Measurements from ENCODE around the gene FAM83B. TPM values are rescaled to one million over a fixed set of nuclear protein-coding genes. Genes with fewer than 3 reads are reported as not detected.

The FAM83B gene
- total RNA-seq, 1 donor from 2014 or later = 0.29 TPM

DNA sequence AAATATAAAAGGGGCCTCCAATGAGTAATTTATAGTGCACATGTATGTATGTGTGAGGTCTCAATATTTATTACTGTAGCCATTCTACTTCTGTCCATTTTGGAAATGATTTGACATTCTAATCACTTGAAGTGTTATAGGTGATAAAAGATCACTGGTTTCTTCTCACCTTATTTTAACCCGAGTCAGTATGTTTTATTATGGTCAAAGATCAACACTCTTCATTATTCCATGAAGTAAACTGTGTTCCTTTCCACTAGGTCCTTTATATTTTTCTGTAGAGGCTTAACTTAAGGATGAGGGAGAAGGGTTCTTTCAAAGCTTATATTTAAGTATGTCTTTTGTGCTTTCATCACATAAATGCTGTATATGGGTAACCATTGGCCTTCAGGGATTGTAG is 47.2 kb downstream of the FAM83B start:
- no peak for DNase-seq (ENCODE audit: extremely low read depth, low read depth, low spot score)

DNA sequence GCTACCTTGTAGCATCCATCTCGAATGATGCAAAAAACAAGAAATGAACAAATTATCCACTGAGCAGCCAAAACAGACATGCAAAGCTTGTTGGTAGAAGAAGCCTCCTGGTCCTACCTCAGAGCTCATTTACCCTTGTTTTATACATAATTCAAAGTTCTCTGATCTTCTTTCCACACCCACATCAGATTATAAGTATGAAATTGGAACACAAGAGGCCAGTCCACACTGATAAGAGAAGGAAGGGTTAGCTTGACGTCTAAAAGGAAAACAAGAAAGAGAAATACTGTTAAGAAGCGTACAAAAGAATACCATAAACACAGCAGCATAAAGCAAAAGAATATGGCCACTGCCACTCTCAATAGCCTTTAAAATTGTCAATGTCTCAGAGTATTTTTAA is 49.7 kb downstream of the FAM83B start:
- no peak for DNase-seq (ENCODE audit: extremely low read depth, low read depth, low spot score)

DNA sequence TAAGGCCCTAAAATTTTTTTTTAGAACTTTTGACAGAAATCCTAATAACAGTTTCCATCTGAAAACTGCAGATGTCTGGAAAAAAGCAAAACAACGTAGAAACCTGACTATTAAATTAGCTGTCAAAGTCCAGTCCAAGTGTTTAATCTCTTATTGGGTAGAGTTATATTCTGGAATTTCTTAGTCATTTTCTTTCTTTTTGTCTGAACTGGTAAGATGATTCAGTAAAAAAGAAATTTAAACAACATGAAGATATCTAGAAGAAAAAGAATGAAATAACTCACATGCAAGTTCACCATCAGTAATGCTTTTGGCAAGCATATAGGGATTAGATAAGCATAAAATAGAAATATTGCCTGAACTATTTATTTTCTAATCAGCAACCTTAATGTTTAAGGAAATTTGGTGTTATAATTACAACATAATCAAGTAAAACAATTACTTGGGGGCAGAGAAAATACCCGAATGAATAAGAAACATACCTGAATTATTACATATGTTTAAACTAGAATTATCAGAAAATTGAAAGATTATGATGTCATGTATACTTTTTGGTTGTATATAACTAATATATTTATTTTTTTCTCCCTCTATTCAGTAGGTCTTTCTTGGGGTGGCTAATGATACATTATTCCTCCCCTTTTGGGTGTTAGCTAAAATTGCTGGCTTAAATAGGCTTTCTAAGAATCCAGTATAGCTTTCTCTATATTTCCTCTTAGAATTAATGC is 51.1 kb downstream of the FAM83B start:
- DNase-seq (ENCODE audit: extremely low read depth, low read depth, low spot score) = no peak

- no peak for DNase-seq (ENCODE audit: extremely low read depth, low read depth, low spot score)
Measured at GRCh38 chr6:54898767-54899166, 52.2 kb downstream of the FAM83B start.

DNA sequence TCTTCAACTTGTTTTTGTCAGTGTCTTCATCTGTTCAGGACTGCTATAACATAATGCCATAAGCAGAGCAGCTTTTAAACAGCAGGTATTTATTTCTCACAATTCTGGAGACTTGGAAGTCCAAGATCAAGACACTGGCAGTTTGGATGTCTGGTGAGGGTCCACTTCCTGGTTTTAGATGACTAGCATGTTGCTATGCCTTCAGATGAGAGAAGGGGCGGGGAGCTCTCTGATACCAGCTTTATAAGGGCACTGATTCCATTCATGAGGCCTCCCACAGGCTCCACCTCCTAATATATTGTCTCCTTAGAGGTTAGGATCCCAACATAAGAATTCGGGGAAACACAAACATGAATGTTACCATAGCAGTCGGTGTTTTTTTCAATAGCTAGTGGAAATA is 52.9 kb downstream of the FAM83B start:
- DNase-seq (ENCODE audit: extremely low read depth, low read depth, low spot score) = no peak

- no peak for DNase-seq (ENCODE audit: extremely low read depth, low read depth, low spot score)
Measured at GRCh38 chr6:54899986-54900385, 53.4 kb downstream of the FAM83B start.

DNA sequence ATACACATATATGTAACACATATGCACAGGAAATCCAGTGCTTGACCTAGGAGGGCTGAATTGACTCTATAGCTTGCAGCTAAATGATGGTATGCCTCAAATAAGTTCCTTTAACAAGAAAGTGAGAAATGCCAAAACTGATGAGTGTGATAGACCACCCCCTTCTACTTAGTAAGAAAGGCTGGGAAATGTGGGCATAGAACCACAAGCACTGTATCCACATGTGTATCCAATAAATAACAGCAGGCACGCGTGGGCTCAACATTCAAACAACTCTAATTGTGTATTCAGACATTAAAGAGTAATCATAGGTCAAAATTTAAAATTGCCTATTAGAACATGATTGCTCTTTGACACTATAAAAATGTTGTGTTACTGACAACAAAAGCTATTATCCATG is 54.1 kb downstream of the FAM83B start:
- DNase-seq (ENCODE audit: extremely low read depth, low read depth, low spot score) = no peak

DNA sequence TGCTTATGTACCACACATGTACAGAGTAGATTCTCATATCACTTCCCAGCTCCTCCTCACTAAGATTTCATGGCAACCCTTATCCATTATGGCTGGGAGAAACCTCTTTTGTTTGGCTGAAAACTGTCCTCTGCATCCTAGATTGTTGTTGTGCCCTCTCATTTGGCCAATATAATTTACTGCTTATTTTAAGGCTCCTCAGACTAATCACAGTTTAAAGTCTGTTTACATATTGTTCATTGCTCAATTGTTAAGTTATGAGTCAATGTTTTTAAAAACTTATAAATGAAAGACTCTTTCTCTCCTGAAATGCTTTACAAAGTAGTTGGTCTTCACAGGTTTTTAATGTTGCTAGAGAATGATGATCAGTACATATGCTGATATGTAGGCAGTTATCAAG is 57.3 kb downstream of the FAM83B start:
- no peak for DNase-seq (ENCODE audit: extremely low read depth, low read depth, low spot score)

GRCh38 chr6:54907355-54907754 is 60.8 kb downstream of the FAM83B start:
- no peak for DNase-seq (ENCODE audit: extremely low read depth, low read depth, low spot score)

DNA sequence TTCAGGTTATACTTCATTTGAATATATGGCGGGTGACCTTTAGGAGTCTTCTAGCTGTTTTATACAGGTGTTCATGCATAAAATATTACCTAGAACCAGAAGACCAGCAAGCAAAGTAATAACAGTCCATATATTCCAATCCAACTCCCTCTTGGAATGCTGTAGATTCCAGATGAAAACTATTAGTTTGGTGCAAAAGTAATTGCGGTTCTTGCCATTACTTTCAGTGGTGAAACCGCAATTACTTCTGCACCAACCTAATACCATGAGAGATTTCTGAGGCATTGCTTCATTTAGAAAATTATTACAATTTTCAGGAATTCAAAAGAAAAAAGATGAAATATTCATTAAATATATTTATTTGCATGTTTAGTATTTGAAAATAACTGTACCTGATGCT is 62.6 kb downstream of the FAM83B start:
- DNase-seq (ENCODE audit: extremely low read depth, low read depth, low spot score) = no peak

DNA sequence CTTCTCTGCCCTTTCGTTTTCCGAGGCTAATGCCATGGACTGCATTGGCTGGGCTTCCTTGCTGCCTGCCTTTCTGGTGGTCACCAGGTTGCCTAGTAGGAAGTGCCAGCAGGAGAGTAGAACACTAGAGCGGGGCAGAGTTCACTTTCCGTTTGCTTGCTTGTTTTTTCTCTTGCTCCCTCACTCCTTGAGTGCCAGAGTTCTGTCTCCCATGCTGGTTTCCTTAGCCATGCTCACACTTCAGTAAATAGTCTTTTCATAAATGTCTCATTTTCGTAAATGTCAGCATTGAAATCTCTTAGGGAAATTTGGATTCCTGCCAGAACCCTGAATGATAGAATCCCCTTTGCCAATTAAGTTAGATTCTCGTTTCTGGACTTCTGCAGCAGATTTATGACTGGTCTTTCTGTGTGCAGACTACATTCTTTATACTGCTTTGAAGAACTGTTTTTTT is 63.9 kb downstream of the FAM83B start:
- no peak for DNase-seq (ENCODE audit: extremely low read depth, low read depth, low spot score)

DNA sequence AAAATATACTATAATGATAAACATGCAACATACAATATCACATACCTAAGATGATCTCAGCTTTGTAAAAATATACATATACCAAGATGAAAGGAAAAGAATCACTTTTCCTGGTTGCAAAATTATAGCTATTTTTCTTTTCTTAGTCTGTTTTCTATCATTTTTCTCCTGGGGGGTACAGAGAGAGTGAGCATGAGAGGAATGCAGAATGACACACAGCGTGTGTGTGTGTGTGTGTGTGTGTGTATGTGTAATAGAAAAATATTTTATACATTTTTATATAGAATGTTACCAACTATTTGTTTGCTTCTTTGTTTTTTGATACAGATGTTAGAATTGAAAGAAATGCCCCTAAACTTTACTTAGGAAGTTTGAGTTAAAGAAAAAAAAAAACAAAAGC is 64.3 kb downstream of the FAM83B start:
- DNase-seq (ENCODE audit: extremely low read depth, low read depth, low spot score) = no peak

DNA sequence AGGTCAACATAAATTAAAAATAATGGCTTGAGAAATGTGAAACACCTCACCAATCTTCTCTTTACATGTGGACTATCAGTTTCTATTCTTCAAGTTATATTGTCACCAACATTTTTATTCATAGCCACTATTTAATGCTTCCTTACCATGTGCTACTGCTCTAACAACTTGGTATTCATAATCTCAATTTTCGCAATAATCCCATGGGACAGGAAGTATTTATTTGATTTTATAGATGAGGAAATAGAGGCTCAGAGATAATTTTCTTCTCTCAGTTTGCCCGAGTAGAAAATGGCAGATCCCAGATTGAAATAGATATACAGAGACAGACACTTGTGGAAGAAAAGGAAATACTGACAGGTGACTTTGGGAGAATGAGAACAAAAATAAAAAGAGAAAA is 66.6 kb downstream of the FAM83B start:
- DNase-seq (ENCODE audit: extremely low read depth, low read depth, low spot score) = no peak

- no peak for DNase-seq (ENCODE audit: extremely low read depth, low read depth, low spot score)
Measured at GRCh38 chr6:54916858-54917257, 70.3 kb downstream of the FAM83B start.

GRCh38 chr6:54920628-54921027 is 74.1 kb downstream of the FAM83B start:
- no peak for DNase-seq (ENCODE audit: extremely low read depth, low read depth, low spot score)

DNA sequence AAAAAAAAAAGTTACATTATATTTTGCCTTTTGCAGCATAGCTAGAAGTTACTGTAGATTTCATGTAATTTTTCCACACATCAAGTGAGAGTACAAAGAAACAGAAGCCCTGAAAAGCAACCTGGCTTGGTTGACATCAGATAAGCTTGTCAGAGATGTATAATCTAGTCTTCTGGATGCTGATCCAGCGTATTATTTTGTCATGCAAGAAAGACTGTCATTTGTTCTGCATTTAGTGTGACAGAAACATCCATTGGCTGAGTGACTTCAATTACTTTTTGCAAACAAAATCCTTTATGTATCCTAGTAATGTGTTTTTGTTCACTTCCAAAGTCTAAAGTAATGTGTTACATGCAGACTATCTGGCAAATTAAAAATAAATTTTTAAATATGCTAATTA is 75.3 kb downstream of the FAM83B start:
- no peak for DNase-seq (ENCODE audit: extremely low read depth, low read depth, low spot score)

DNA sequence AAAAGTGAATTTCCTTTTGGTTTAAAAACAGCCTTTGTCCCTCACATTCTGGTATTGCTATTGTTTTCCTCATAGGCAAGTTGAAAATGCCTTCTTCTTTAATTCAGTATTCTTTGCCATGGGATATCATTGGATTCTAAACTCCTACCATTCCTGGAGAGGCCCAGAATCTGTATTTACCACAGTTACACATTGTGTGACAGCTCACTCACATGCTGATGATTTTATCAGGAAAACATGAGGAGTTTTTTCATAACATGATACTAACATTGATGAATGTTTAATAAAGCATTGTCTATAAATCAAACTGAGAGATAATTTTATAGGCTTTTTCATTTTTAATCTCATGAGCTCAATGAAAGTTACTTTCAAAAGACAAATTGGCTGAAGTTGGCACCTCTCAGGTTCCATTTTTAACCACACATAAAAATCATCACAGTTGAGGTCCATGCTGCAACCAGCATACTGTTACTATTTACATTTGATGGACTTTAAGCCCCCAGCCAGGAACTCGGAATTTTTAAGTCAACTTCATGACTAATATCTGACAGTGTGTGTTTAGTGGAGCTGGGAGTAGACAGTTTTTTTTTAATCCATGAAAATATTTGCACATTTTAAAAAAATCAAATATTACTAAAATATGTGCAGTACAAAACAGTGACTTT is 82.8 kb downstream of the FAM83B start:
- DNase-seq (ENCODE audit: extremely low read depth, low read depth, low spot score) = no peak

- DNase-seq (ENCODE audit: extremely low read depth, low read depth, low spot score) = no peak
Measured at GRCh38 chr6:54932622-54933021, 86.1 kb downstream of the FAM83B start.

- no peak for DNase-seq (ENCODE audit: extremely low read depth, low read depth, low spot score)
Measured at GRCh38 chr6:54935739-54936138, 89.2 kb downstream of the FAM83B start.

- DNase-seq (ENCODE audit: extremely low read depth, low read depth, low spot score) = no peak
Measured at GRCh38 chr6:54937371-54937770, 90.8 kb downstream of the FAM83B start.

GRCh38 chr6:54957698-54958097 is 111.1 kb downstream of the FAM83B start:
- no peak for DNase-seq (ENCODE audit: extremely low read depth, low read depth, low spot score)

- no peak for DNase-seq (ENCODE audit: extremely low read depth, low read depth, low spot score)
Measured at GRCh38 chr6:54958446-54958845, 111.9 kb downstream of the FAM83B start.

DNA sequence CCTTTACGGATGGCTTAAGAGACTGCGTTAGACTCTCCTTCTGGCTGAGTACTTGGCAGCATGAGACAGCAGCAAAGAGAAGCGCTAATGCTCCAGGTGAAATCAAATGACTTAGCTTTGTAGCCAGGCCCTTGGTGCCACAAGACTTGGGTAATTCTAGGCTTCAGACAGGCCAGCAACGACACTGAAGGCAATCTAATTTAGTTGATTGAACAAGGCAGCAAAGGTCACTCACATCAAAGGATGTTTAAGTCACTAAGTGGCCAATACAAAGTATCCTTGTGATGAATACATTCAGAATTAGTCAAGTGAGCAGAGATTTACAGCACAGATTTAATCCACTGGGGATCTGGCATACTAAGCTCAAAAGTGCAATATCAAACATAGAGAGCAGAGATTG is 113.2 kb downstream of the FAM83B start:
- DNase-seq (ENCODE audit: extremely low read depth, low read depth, low spot score) = no peak

All from glomerular endothelial cell (primary cell).